HCT116 (cell line): ENCODE data around the gene IER5L. TPM values are rescaled to one million over a fixed set of nuclear protein-coding genes. Genes with fewer than 3 reads are reported as not detected.

Source experiments
- ATAC-seq: fragments of 200-7000 bp; cut with Tn5 transposase; 2 replicates; pipeline ENCODE4 v1.9.1; 2020; ENCODE audit warnings: mild to moderate bottlenecking, moderate library complexity
- BruUV-seq: library from RNA; stranded (reverse); fragments of 400-500 nt; replicated peaks from 2 replicates; lab custom pipeline; 2021; lab: Mats Ljungman, UMichigan
- CTCF ChIA-PET: fragments of 300-600 bp; sonication (Branson Sonifier 250); formaldehyde crosslinking; loops from one replicate; lab custom pipeline; 2021; ENCODE audit warnings: antibody characterized with exemption; lab: Charles Lee
- POLR2A ChIA-PET: fragments of 300-600, 350-600 bp; sonication (Branson Sonifier 250); formaldehyde crosslinking; loops from one replicate; lab custom pipeline; 2021; ENCODE audit warnings: antibody characterized with exemption; lab: Charles Lee
- RAD21 ChIA-PET, 2 experiments: fragments of 300-600 bp; sonication (Branson Sonifier 250); formaldehyde crosslinking; loops; one replicate each; lab custom pipeline; 2023; ENCODE audit warnings: low total read pairs in 2 of 2; ENCODE audit not compliant: uncharacterized antibody in 2 of 2, unreplicated experiment in 2 of 2, low non-redundant PET in 1 of 2; lab: Charles Lee
- DNase-seq: peaks from one replicate; pipeline ENCODE4 v3.0.0-alpha.2; 2010; ENCODE audit warnings: low read depth, low spot score
- H2AFZ ChIP-seq: fragments of 200-600 bp; shearing (Covaris generic), sonication (generic); 2 replicates; pipeline ENCODE4 v1.6.1; 2017; ENCODE audit warnings: low read depth, mixed run types, mixed read lengths, antibody characterized with exemption, low read length; ENCODE audit not compliant: poor library complexity, severe bottlenecking
- H3K27ac ChIP-seq: 2 replicates; pipeline ENCODE4 v1.5.1; 2012; ENCODE audit warnings: low read depth, low read length
- H3K27me3 ChIP-seq: fragments of 200-600 bp; sonication (generic); 2 replicates; pipeline ENCODE4 v1.6.1; 2016; ENCODE audit warnings: mixed run types, low read length, mixed read lengths; ENCODE audit not compliant: insufficient read depth
- H3K36me3 ChIP-seq, 2 experiments: fragments of 200-500 bp in 1 of 2; fragments of 200-600 bp in 1 of 2; sonication (Bioruptor generic) in 1 of 2; sonication (generic) in 1 of 2; 2 replicates each; pipeline versions ENCODE4 v1.5.1 to v1.6.1; 2014 to 2016; ENCODE audit warnings: low read length in 2 of 2, inconsistent platforms in 1 of 2, mixed read lengths in 1 of 2, mixed run types in 1 of 2; ENCODE audit not compliant: insufficient read depth in 2 of 2, control insufficient read depth in 1 of 2
- H3K4me1 ChIP-seq, 2 experiments: fragments of 200-600 bp in 1 of 2; sonication (generic) in 1 of 2; 2 replicates each; pipeline versions ENCODE4 v1.5.1 to v1.6.1; 2012 to 2017; ENCODE audit warnings: low read length in 2 of 2, inconsistent platforms in 1 of 2, mild to moderate bottlenecking in 1 of 2, mixed read lengths in 1 of 2, mixed run types in 1 of 2, moderate library complexity in 1 of 2; ENCODE audit not compliant: insufficient read depth in 2 of 2, control insufficient read depth in 1 of 2
- H3K4me2 ChIP-seq: fragments of 200-600 bp; sonication (generic); 2 replicates; pipeline ENCODE4 v1.6.1; 2017; ENCODE audit warnings: mixed run types, low read length, mixed read lengths
- H3K4me3 ChIP-seq, 2 experiments: fragments of 200-600 bp in 1 of 2; sonication (generic) in 1 of 2; replicated peaks in 1 of 2; 2 replicates each; pipeline ENCODE4 v1.5.1; 2011 to 2016; ENCODE audit warnings: low read length in 2 of 2, control low read depth in 1 of 2, low read depth in 1 of 2, mild to moderate bottlenecking in 1 of 2, mixed read lengths in 1 of 2, mixed run types in 1 of 2
- H3K79me2 ChIP-seq: fragments of 200-600 bp; sonication (generic); 2 replicates; pipeline ENCODE4 v1.6.1; 2017; ENCODE audit warnings: mild to moderate bottlenecking, mixed run types, low read length, moderate library complexity, mixed read lengths; ENCODE audit not compliant: insufficient read depth
- H3K9ac ChIP-seq: fragments of 200-600 bp; sonication (generic); 2 replicates; pipeline ENCODE4 v1.6.1; 2016; ENCODE audit warnings: low read length, mixed read lengths
- H3K9me2 ChIP-seq: fragments of 200-600 bp; sonication (generic), shearing (Covaris generic); 2 replicates; pipeline ENCODE4 v1.6.1; 2017; ENCODE audit warnings: mixed run types, mild to moderate bottlenecking, moderate library complexity; ENCODE audit not compliant: insufficient read depth
- H3K9me3 ChIP-seq, 2 experiments: fragments of 200-500 bp in 1 of 2; fragments of 200-600 bp in 1 of 2; sonication (Bioruptor generic) in 1 of 2; sonication (generic) in 1 of 2; 2 replicates each; pipeline ENCODE4 v1.6.1; 2014 to 2017; ENCODE audit warnings: low read length in 2 of 2, mixed read lengths in 2 of 2, inconsistent platforms in 1 of 2, low read depth in 1 of 2, mild to moderate bottlenecking in 1 of 2, mixed run types in 1 of 2, moderate library complexity in 1 of 2; ENCODE audit not compliant: control insufficient read depth in 1 of 2, insufficient read depth in 1 of 2
- H4K20me1 ChIP-seq: fragments of 200-600 bp; sonication (generic), shearing (Covaris generic); 2 replicates; pipeline ENCODE4 v1.6.1; 2017; ENCODE audit warnings: mixed run types, mild to moderate bottlenecking, moderate library complexity; ENCODE audit not compliant: insufficient read depth
- CBX3 ChIP-seq: IDR thresholded peaks from 2 replicates; pipeline ENCODE4 v1.6.1; 2012; ENCODE audit warnings: low read depth
- EGR1 ChIP-seq: IDR thresholded peaks from 2 replicates; pipeline ENCODE4 v1.6.1; 2012; ENCODE audit warnings: low read depth
- ELF1 ChIP-seq: IDR thresholded peaks from 2 replicates; pipeline ENCODE4 v1.6.1; 2012; ENCODE audit warnings: low read depth, borderline replicate concordance
- POLR2A ChIP-seq: IDR thresholded peaks from 2 replicates; pipeline ENCODE4 v1.7.0; 2011; ENCODE audit warnings: borderline replicate concordance; ENCODE audit not compliant: insufficient read depth, insufficient read length; ENCODE audit errors: extremely low read depth
- POLR2AphosphoS5 ChIP-seq: IDR thresholded peaks from 2 replicates; pipeline ENCODE4 v1.6.1; 2011; ENCODE audit warnings: mild to moderate bottlenecking, low read depth, low read length, moderate library complexity
- SP1 ChIP-seq: IDR thresholded peaks from 2 replicates; pipeline ENCODE4 v1.6.1; 2012; ENCODE audit warnings: low read depth
- TCF7L2 ChIP-seq: IDR thresholded peaks from 2 replicates; pipeline ENCODE4 v1.7.0; 2011; ENCODE audit warnings: borderline replicate concordance, inconsistent platforms; ENCODE audit not compliant: insufficient read depth, insufficient read length; ENCODE audit errors: extremely low read depth
- YY1 ChIP-seq: IDR thresholded peaks from 2 replicates; pipeline ENCODE4 v1.6.1; 2011; ENCODE audit warnings: low read length, low read depth, moderate library complexity, mild to moderate bottlenecking; ENCODE audit not compliant: insufficient replicate concordance; ENCODE audit errors: extremely low read depth
- ZFX ChIP-seq: fragments of 450-650 bp; IDR thresholded peaks from 2 replicates; pipeline ENCODE4 v1.6.1; 2017
- ZNF274 ChIP-seq: fragments of 200-500 bp; sonication (Bioruptor generic); IDR thresholded peaks from 2 replicates; pipeline ENCODE4 v1.6.1; 2014; ENCODE audit warnings: mild to moderate bottlenecking, low read depth, low read length, inconsistent platforms
- intact Hi-C: fragments of 100-400 bp; cut with micrococcal nuclease; formaldehyde crosslinking; loops from 2 replicates; pipeline ENCODE4 v1.10.0; 2022
- total RNA-seq: library from RNA; stranded (reverse); gene quantifications from one replicate; pipeline ENCODE4 v1.2.1, GENCODE V29; 2021; ENCODE audit not compliant: unreplicated experiment

IER5L gene
- total RNA-seq, 1 experiment from 2014 or later: 195 TPM

- intact Hi-C loops: no loop called here
- peak overlapping the region; percentile 87 for H3K4me2 ChIP-seq
- H3K9me2 ChIP-seq: no peaks in the 10 kb centered on the region
- H3K79me2 ChIP-seq: no peaks in the 10 kb centered on the region
- peak overlapping the region; percentile 51 to 64 for H3K4me3 ChIP-seq
- POLR2A ChIA-PET: interaction anchor here (1.2 kb wide), 1 partner anchor 25 kb away, joined by 4 read pairs; the partner anchor contains the start of gene IER5L
- BruUV-seq: no TSS peak
- DNase-seq (peak; percentile 54), ATAC-seq (peak; percentile 89)
- H4K20me1 ChIP-seq: no peaks in the 10 kb centered on the region
- CTCF ChIA-PET: no interaction called here
- H3K36me3 ChIP-seq: no peaks in the 10 kb centered on the region
- no peak for TF ChIP-seq ELF1
- TF ChIP-seq POLR2AphosphoS5: 0 out of 2 replicates have a peak, but pooled peaks have one; percentile 21
- no peak for TF ChIP-seq EGR1
- peak; percentile 17 for TF ChIP-seq TCF7L2
- peak; percentile 84 for TF ChIP-seq SP1
- TF ChIP-seq YY1: peak; percentile 95
- TF ChIP-seq CBX3: no peak
- peak; percentile 69; the same call in 1 of the 2 replicates for TF ChIP-seq ZFX
- H3K27me3 ChIP-seq: no peaks in the 10 kb centered on the region
- H2AFZ ChIP-seq: peak overlapping the region; percentile 85
- H3K4me1 ChIP-seq: peaks cover 28 to 39% of the 10 kb centered on the region in 2 experiments
- peak overlapping the region; percentile 66; the same call in 1 of the 2 replicates for H3K27ac ChIP-seq
- H3K9me3 ChIP-seq: no peaks in the 10 kb centered on the region
- RAD21 ChIA-PET: no interaction called here
- peak overlapping the region; percentile 66 for H3K9ac ChIP-seq
Observed at GRCh38 chr9:129202613-129203555, 24.8 kb upstream of the IER5L start.

- H4K20me1 ChIP-seq: no peaks in the 10 kb centered on the region
- no peak overlapping the region for H3K4me2 ChIP-seq
- ChIA-PET POLR2A (interaction anchor here (1.2 kb wide), 1 partner anchor 24 kb away, joined by 4 read pairs; the partner anchor contains the start of gene IER5L), RAD21 (no interaction called here), CTCF (no interaction called here)
- intact Hi-C loops: no loop called here
- DNase-seq (no peak), ATAC-seq (no peak)
- H3K27me3 ChIP-seq: no peaks in the 10 kb centered on the region
- H3K9me2 ChIP-seq: no peaks in the 10 kb centered on the region
- no TSS peak for BruUV-seq
- H3K36me3 ChIP-seq: no peaks in the 10 kb centered on the region
- TF ChIP-seq ELF1 (no peak), ZNF274 (no peak), CBX3 (no peak), YY1 (no peak), ZFX (no peak), POLR2A (no peak)
- H3K27ac ChIP-seq: no peak overlapping the region
- no peaks in the 10 kb centered on the region for H3K9me3 ChIP-seq
- peaks cover 33 to 43% of the 10 kb centered on the region in 2 experiments for H3K4me1 ChIP-seq
- H3K79me2 ChIP-seq: no peaks in the 10 kb centered on the region
- no peak overlapping the region for H3K4me3 ChIP-seq
- no peak overlapping the region for H2AFZ ChIP-seq
- H3K9ac ChIP-seq: no peak overlapping the region
Observed at GRCh38 chr9:129201866-129202265, 23.8 kb upstream of the IER5L start.
